HuH-7 (cell line): Measurements from ENCODE around the gene DHRS3.

Experiments used
- DNase-seq: peaks from one replicate; pipeline ENCODE4 v3.0.0; 2011; ENCODE audit warnings: low spot score

The DHRS3 gene

DNA sequence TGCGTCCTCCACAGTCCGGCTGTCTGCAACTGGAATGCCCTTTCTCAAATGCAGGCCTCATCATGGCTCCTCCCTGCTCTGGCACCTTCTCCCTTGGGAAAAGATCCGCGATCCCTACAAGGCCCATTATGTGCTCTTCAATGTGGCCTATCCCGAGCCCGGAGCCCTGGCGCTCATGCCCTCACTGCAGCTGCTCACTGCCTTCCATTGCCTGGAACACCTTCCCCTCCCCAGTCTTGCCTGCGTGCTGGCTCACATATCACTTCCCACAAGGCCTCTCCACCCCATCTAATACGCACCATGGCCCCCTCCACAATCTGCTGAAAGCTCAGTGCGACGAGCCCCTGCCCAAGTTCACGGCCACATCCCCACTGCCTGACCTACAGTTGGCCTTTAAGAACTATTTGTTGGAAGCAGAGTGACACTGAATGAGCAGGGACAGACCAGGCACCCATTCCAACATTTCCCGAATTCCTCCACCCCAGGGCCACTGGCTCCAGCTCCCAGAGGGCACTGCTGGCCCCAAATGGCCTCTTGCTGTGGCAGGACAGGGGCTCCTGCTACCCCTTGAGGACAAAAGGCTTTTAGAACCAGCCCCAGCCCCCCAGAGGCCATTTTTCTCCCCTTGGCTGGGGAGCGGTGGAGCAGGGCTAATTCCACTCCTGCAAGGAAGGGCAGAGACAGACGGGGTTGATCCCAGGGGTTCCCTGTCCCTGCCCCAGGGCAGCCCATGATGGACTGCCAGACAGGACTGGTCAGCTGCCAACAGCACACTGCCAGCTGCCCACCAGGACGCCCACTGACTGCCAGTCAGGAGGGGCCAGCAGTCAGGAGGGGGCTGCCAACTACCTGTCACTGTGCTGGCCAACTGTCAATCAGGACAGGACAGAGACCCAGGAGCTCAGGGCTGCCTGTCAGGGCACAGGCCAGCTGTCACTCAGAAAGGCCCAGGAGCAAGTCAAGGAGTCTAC lies 64.8 kb downstream of the DHRS3 start:
- DNase-seq = no peak

GRCh38 chr1:12552111-12552888 lies 65.7 kb downstream of the DHRS3 start:
- no peak for DNase-seq

GRCh38 chr1:12551584-12551983 lies 66.4 kb downstream of the DHRS3 start:
- DNase-seq = no peak

GRCh38 chr1:12549460-12550349 lies 68.3 kb downstream of the DHRS3 start:
- peak; percentile 52 for DNase-seq

DNA sequence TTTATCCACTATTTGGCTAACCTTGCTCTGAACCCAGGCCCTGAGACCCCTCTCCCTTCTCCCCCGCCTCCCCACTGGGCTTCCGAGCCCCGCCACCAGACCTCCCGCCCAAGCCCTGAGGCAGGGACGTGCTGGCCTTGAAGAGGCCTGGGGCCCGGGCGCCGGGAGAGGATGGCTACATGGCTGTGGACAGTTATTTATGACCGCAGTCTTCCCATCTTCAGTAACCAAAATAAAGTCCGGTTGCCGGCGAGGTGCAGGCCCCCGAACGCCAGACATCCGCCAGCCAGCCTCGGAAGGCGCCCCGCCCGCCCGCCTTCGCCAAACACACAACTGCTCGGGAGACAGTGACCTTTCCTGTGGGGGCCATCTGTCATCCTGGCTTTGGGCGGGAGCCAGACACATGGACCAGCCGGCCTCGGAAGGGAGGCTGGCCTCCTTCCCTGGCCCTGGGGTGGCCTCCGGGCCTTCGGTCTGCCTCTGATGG lies 69.0 kb downstream of the DHRS3 start:
- no peak for DNase-seq

- DNase-seq = no peak
Observed at GRCh38 chr1:12548279-12548972, 69.6 kb downstream of the DHRS3 start.

- no peak for DNase-seq
Observed at GRCh38 chr1:12547586-12548225, 70.3 kb downstream of the DHRS3 start.

DNA sequence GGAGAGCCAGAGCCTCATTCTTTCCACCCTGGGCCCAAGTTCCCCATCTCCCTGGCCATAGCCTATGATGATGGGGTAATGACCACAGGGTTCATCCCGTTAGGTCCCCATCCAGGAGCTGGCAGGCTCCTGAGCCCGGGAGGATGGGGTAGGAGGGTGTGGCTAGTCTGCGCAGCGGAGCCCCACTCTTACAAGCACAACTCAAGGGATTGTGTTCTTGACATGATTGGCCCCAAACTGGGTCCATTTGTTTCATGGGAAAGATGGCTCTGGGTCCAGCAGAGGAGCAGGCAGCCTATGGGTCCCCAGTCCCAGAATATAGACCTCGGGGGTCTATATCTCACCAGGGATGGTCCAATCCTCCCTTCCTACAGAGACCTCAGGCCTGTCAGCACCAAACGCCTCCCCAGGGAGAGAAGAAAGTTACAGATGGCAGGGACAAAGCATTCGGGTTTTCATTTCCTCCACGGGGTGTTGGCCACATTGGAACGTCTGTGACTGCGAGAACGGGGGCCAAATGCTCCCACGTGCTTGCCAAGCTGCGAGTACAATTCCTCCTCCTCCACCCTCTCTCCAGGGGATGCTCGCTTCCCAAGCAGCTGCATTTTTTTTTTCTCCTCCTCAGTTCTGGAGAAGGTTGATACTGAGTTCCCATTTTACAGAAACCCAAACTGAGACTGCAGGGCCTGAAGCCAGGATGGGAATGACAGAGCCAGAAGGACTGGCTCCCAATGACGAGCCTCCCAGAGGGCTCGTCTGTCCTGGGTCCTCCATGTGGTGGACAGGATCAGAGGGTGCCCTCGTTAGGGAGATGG lies 71.0 kb downstream of the DHRS3 start:
- no peak for DNase-seq

- DNase-seq = no peak
Observed at GRCh38 chr1:12544992-12545391, 73.0 kb downstream of the DHRS3 start.

DNA sequence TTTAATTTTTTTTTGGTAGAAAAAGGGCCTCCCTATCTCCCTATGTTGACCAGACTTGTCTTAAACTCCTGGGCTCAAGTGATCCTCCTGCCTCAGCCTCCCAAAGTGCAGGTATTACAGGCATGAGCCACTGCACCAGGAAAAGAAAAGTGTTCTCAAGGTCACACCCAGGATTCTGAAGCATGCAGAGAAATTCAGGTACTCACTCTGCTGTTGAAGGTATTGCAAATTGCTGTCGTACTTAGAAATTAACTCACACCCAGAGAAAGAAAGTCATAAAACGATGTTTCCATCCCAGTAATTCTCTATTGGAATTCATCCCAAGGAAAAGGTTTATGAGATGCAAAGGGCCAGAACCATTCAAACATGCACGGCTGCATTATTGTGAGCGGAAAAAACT lies 73.7 kb downstream of the DHRS3 start:
- DNase-seq = no peak

DNA sequence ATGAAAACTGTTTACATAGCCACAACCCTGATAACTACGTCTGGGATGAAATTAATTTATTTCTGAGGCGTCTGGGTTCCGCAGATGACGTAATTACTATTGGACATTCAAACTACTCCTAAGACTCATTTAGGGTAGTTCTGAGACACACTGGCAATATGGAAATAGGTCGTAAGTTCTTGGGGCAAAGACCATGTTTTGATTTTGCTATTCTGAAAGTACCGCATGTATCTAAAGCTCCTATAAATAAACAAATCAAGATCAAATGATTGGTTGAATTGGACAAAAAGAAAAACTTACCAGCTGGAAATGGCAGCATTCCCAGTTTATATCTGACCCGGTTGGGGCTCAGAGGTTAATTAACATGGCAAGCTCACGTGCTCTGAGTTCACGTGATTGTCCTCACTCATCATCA lies 74.3 kb downstream of the DHRS3 start:
- no peak for DNase-seq

DNA sequence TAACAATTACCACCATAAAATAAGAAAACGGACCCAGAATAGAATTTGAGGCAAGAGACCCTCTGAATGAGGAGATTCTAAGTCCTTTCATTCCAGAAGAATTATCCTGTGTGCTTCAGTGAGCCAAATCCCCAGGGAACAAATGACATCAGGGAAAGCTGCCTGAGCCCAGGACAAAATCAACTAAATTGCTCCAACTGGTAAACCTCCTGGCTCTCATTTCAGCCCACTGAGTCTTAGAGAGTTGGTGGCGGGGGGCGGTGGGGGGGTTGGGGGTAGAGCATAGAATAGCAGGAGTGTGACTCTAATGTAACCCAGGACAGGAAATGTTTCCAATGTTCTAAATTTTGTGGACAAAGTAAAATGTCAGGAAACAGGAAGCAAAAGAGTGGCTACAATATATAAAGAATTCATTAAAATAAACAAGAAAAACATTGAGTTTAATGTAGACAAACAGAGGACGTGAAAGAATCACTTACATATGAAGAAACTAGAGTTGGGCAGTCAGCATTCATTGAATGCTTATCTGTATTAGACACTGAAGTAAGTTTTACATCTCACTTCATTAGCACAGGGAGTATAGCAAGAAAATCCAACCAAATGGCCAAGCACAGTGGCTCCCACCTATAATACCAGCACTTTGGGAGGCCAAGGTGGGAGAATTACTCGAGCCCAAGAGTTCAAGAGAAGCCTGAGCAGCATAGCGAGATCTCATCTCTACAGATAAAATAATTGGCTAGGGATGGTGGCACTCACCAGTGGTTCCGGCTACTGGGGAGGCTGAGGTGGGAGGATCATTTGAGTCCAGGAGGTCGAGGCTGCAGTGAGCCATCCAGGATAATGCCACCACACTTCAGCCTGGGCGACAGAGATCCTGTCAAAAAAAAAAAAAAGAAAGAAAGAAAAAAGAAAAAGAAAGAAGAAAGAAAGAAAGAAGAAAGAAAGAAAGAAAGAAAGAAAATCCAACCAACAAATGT lies 75.1 kb downstream of the DHRS3 start:
- no peak for DNase-seq

DNA sequence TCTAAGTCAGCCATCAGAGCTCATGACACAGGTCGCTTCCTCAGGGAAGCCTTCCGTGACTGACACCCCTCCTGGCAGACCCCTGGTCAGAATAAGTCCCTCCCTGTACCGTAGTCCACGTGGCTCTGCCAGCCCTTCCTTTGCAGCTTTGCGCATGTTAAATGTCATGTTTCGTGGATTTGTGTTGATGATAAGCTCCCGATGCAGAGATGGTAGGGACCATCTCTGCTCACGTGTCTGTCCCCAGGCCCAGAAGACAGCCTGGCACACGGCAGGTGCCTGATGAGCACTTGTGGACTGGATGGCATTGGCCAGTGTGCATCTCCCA lies 75.9 kb downstream of the DHRS3 start:
- DNase-seq = no peak

DNA sequence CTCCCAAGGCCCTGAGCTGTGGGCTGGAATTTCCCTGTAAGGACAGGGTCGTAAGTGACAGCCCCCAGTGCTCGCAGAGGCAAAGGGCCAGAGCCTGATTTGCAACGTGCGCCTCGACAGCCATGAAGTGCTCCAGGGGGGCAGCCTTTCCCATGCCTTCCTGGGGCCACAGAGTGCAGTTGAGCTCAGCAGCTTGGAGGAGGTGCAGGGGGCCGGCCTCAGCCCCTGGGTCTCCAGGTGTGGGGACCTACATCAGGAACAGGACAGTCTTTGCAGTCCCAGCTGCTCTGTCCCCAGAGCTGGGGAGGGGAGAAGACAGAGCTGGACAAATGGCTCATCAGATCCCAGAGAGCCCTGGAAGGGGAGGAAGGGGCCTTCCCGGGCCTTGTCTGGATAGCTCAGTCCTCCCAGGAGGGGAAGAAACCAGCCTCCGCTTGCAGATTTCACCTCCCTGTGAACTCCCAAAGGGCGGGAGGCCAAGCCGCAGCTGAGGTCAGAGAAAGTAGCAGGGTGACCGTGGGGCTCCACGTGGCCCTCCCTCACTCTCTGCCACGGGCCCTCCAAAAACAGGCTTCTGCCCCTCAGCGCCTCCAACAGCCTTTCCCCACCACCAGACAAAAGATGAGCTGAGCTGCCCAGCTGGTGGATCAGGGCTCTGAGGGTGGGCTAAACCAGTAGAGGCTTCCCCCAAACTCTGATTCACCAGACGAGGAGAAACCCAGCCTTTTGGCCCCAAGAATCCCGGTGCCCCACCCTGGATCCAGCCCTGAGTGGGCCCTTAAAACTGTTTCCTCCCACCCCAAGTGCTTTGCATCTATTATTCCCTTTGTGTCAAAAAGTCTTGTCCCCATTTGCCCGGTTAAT lies 76.5 kb downstream of the DHRS3 start:
- no peak for DNase-seq

DNA sequence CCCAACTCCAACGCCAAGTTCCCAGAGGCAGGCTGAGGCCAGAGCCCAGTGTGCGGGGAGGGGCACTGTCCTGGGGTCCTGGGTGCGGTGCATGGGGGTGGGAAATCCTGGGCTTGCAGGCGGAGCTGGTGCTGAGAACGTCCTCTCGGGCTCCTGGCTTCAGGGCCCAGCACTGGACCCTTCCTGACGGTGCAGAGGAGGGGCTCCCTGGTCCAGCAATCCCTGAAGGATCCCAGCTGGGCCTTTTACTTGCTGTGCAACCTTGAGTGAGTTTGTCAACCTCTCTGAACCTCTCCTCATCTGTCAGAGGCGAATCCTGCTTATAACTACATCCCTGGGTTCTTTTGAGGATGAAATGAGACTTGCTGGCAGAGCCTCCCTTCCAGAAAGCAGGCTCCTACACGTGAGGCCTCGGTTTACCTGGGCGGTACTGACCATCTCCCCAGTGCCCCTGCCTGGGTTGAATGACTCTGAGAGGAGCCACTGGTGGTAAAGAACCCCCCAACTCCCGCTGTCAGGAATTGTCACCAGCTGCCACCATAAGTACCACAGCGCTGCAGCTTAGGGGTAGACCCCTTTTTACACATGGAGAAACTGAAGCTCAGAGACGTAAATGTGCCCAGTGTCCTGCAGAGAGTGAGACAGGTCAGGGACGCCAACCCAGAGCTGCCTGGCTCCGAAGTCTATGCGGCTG lies 77.3 kb downstream of the DHRS3 start:
- DNase-seq = no peak

DNA sequence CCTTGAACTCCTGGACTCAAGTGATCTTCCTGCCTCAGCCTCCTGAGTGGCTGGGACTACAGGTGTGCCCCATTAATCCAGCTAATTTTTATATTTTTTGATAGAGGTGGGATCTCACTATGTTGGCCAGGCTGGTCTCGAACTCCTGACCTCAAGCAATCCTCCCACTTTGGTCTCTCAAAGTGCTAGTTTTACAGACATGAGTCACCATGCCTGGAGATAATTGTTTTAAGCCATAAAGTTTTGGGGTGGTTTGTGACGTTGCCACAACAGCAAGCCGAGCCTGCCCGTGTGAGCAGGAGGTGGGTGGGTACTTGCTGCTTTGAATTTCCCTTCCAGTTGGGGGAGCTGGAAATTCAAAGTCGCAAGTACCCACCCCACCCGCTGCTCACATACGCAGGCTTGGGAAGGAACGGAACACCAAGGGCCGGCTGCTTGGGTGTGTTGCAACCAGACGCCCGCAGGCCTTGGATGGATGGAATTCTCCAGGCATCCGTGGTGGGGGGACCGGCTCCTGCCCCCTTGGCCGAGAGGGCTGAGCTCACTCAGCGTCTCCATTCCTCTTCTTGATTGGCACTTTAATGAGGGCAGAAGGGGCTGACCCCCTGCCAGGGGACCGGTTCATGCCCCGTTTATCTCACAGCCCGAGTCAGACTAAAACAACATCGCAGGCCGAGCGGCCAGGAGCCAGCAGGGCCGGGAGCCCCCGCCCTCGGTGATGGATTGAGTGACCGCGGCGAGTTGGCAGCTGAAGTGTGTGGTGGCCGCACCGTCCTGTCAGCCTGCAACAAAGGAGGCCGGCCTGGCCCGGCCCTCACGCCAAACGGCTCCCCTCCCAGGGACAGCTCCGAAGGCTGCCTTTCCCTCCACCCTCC lies 78.1 kb downstream of the DHRS3 start:
- DNase-seq = no peak
